Activated effector memory CD4-positive, alpha-beta T cell treated with anti-CD3 and anti-CD28 coated beads, Interleukin-2, amount 50 U/mL, for 16 hours (primary cell): ENCODE results near the gene STARD4.

Experiments used
- DNase-seq: peaks from one replicate; pipeline ENCODE4 v3.0.0-alpha.2; 2020

STARD4 gene

DNA sequence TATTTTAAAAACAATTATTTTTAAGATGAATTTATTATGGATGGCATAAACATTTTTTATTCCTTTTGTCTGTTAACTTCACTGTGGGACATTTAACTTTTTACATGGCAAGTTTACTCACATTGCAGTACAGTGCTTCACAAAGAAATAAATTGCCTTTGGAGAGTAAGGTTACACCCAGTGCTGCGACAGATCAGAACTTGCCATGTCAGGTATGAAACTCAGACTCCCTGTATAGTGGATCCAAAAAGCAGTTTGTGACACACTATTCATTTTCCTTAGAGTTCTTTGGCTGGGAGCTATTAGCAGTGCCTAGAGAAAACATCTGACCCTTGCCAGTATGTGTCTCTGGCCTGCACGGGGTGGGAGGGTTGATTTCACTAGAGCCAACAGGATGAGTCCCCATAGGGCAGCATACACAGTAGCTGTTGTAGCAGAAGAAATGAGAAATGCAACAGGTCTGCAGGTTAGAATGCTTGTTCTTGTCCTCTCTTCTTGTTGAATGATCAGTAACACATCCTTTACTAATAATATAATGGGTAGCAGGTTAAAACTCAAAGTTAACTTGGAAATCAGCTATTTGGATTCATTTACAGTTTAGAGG, 42.9 kb downstream of the STARD4 start:
- DNase-seq: no peak

DNA sequence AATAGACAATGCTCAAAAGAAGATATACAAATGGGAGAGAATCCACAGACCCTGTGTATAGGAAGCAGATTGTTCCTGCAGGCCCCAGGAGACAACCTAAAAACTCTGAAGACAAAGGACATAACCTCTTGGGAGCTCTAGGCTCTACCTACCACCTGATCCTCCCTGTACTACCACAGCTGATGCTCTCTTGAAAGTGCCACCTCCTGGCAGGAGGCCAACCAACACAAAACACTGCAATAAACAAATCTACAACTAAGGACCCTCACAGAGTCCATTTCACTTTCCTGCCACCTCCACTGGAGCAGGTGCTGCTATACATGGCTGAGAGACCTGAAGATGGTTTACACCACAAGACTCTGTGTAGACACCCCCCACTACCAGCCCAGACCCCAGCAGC, 49.0 kb downstream of the STARD4 start:
- no peak for DNase-seq

DNA sequence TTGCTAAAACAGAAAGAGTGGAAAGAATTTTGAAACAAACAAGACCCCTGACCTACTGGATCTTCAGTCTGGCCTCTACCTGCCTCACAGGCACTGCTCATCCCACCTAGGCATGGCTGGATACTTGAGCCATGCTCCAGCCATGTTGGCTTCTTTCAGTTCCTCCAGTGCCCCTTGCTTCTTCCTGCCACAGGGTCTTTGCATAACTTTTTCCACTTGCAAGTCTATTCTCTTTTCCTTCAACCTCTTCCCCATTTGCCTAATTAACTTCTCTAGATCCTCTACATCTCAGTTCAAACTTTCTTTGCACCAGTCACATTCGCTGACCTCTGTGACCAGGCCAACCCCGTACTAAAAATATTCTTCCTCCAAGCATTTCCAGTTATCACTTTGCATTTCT, 50.4 kb downstream of the STARD4 start:
- no peak for DNase-seq

DNA sequence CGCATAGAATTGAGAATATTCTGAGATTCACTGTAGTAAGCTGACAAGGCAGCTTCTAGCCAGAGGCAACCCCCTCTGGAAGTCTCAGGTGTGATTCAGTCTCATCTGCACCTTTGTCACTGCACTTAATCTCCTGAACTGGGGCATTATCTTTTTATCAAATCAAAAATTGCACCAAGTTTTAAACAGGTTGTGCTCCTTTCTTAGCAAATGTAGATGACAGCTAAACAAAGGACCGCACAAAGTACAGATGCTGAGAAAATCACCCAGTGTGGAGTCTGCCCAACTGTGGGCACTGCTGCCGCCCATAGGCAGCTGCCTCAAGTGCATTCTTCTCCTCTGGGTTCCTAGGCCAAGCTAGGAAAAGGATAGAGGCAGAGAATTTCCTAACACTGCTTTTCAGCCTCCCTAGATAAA, 51.1 kb downstream of the STARD4 start:
- DNase-seq: no peak

DNA sequence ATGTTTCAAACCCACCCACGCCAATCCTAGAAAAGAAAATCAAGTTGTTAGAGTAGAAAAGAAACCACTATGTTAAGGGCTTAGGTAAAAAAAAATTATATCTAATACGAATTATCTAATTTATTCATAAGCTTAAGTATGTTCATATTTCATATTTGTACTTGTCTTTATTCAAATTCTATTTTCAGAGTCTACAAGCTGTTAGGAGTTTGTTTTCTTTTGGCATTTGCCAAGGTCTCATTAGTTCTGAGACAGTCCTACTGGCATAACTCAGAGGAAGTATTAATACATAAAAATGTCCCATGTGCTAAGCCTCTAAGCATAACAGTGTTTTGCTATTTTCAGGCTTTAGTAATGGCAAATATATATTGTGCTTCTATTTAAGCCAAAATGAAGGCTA, 57.6 kb downstream of the STARD4 start:
- DNase-seq: no peak

DNA sequence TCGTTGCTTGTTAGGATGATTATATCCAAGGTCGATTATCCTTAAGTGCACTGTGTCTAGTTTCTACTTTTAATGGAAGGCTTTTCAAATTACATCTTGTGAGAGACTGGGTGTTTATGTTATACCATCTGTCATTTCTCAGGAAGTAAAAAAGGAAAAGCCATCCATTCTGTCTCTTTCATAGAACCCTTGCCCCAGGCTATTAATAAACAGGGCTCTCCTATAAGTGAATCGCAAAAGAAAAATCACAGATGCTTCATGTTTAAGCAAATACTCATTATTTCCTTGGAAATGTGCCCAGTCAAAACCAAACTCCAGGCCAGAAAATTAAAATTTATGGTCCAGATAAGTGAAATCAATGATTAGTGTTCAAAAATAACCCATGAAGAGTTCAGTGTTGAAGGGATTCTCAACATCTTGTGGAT, 58.1 kb downstream of the STARD4 start:
- no peak for DNase-seq

DNA sequence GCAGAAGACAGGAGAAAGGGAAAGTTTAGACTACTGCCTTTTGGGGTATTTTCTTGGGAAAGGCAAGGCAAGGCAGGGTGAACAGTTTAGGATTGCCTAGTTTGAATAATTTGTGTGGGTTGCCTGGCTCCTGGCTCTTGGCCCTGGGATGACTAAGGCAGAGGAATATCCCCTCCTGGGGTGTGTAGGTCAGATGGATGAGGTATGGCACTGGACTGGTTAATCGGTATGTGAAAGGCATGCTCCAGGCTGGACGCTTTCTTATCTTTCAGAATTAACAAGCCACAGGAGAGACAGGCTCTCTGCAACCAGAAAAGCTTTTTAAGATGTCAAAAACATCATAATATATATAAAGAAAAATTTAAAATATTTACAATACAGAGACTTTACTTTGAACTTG, 58.6 kb downstream of the STARD4 start:
- DNase-seq: no peak

DNA sequence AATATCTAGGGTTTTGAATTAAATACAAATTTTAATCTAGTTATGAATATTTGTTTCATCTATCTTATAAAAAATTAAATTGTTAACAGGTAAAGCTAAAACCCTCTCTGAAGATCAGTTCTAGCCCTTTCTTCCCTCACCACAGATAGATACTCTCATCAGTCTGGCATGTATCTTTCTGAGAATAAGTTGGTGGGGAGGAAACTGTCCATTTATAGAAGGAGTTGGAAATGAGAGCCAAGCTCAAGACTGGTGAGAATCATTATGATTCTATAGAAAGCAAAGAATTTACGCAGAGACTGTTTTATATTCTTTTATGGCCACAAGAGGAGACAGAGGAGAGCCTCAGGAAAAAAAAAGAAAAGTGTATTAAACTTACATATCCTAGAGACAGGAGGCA, 59.0 kb downstream of the STARD4 start:
- DNase-seq: no peak

DNA sequence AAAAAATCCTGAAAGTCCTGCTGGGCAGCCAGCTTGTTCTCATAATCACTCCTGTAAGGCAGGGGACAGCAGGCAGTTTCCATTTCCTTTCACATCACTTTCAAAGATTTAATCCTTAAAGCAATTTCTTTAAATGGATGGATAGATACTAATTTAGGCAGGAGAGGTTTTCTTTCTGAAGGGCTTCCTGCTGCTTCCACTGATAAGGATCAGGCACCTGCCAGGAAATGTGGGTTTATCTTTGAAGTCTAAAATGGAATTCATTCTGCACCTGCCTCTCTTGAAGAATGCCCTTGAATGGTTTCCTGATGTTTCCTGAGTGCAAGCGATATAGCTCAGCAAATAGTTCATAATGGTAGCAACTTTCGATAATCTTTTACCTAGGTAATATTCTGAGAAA, 64.5 kb downstream of the STARD4 start:
- no peak for DNase-seq

DNA sequence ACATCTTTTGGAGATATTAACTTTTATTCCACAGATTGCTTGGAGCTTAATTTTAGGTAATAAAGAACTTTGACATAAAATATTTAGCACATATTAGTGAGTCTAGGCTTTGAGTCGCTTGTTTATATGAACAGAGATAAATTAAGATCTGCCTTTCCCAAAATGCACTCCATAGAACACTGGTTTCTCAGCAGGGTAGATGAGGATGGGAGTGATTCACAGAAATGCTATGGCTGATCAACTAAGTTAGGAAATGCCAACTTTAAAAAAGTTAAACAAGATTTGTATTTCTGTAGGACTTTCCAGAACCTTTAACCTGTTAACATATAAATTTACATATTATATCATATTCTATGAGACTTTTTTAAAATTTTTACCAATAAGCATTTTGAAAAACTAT, 65.2 kb downstream of the STARD4 start:
- DNase-seq: no peak
